Cerebellar cortex (tissue), 1 donor: ENCODE measurements around the gene IMPACT.

Experiments
- DNase-seq: peaks from one replicate; pipeline ENCODE4 v3.0.0-alpha.2; 2015; ENCODE audit warnings: low spot score

Gene IMPACT

GRCh38 chr18:24479371-24479770 is 52.9 kb downstream of the IMPACT start:
- no peak for DNase-seq

- DNase-seq, result no peak
Observed at GRCh38 chr18:24482821-24483220, 56.4 kb downstream of the IMPACT start.

- DNase-seq, result no peak
Observed at GRCh38 chr18:24485681-24486080, 59.2 kb downstream of the IMPACT start.

GRCh38 chr18:24486684-24487083 is 60.2 kb downstream of the IMPACT start:
- DNase-seq, result no peak

- DNase-seq, result peak; percentile 63
Observed at GRCh38 chr18:24488824-24489493, 62.5 kb downstream of the IMPACT start.

GRCh38 chr18:24490539-24490938 is 64.1 kb downstream of the IMPACT start:
- no peak for DNase-seq

- DNase-seq, result no peak
Observed at GRCh38 chr18:24491927-24492834, 65.7 kb downstream of the IMPACT start.

GRCh38 chr18:24494586-24494985 is 68.1 kb downstream of the IMPACT start:
- DNase-seq, result no peak

GRCh38 chr18:24497031-24497754 is 70.7 kb downstream of the IMPACT start:
- DNase-seq, result peak; percentile 82

GRCh38 chr18:24499814-24500213 is 73.3 kb downstream of the IMPACT start:
- DNase-seq, result peak; percentile 24

- DNase-seq, result peak; percentile 35
Observed at GRCh38 chr18:24500217-24500616, 73.7 kb downstream of the IMPACT start.

- DNase-seq, result no peak
Observed at GRCh38 chr18:24500766-24501165, 74.3 kb downstream of the IMPACT start.

- DNase-seq, result peak; percentile 33
Observed at GRCh38 chr18:24502667-24503523, 76.4 kb downstream of the IMPACT start.
